ENCODE data around the gene IFIT1B.
"Not testable (repeated sequence)": the region's sequence is repeated elsewhere in the genome, so short reads cannot be mapped to it uniquely, and the experiment has no call there.

IFIT1B gene

DNA sequence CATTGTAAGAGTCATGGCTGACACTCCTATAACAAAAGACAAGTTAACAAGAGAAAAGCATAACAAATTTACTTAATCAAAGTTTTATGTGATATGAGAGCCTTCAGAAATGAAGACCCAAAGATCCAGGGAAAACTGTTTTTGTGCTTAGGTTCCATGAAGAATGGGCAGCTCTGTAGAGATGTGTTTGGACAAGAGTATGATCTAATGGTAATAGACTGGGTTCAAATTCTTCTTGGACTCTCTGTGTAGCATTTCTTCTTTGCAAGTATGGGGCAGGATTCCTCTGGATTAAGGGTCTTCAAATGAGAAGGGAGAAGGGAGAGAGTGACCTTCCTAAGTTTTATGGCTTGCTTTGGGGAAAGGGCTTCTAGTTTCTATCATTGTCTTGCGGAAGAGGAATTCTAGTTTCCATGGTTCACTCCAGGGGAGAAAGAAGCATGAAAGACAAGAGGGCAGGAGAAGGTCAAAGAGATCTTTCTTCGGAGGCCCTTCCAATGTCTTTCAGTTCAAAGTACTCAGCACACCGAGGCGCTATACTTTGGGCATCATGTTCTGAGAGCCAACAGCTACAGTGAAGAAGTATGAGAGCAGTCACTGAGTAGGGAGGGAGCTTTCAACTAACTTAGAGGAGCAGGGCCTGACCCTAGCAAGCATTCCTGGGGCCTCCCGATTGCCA is 34.6 kb upstream of the IFIT1B start:
- peaks cover 24% of the 10 kb centered on the region for H3K36me3 Mint-ChIP-seq (ENCODE audit: low read depth)
- no peak for DNase-seq
- H3K27ac Mint-ChIP-seq = no peak overlapping the region
- H3K4me3 Mint-ChIP-seq = no peak overlapping the region
- no peaks in the 10 kb centered on the region for H3K9me3 Mint-ChIP-seq
- H3K4me1 Mint-ChIP-seq (ENCODE audit: low read depth) = peaks cover 13% of the 10 kb centered on the region
- H3K27me3 Mint-ChIP-seq = peaks cover 28% of the 10 kb centered on the region

DNA sequence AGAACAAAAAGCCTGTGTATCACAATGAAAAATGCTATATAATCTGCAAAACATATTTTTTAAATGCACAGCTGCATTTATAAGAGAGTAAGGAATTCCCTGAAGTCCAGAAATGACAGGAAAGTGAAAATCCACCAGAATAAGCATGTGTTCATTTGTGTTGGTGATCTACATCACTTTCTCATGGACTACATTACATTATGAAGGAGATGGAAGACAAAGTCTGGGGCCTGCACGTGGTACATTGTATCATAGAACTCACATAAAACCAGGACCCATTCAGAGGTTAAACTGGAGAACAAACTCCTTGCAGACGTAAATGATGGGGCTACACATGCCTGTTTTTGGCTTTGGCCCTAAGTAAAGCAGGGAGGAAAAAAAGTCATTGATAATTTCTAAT is 33.7 kb upstream of the IFIT1B start:
- no peak overlapping the region for H3K4me3 Mint-ChIP-seq
- H3K9me3 Mint-ChIP-seq = no peaks in the 10 kb centered on the region
- peaks cover 12% of the 10 kb centered on the region for H3K4me1 Mint-ChIP-seq (ENCODE audit: low read depth)
- H3K27me3 Mint-ChIP-seq = peaks cover 28% of the 10 kb centered on the region
- H3K36me3 Mint-ChIP-seq (ENCODE audit: low read depth) = peaks cover 15% of the 10 kb centered on the region
- no peak overlapping the region for H3K27ac Mint-ChIP-seq
- no peak for DNase-seq

DNA sequence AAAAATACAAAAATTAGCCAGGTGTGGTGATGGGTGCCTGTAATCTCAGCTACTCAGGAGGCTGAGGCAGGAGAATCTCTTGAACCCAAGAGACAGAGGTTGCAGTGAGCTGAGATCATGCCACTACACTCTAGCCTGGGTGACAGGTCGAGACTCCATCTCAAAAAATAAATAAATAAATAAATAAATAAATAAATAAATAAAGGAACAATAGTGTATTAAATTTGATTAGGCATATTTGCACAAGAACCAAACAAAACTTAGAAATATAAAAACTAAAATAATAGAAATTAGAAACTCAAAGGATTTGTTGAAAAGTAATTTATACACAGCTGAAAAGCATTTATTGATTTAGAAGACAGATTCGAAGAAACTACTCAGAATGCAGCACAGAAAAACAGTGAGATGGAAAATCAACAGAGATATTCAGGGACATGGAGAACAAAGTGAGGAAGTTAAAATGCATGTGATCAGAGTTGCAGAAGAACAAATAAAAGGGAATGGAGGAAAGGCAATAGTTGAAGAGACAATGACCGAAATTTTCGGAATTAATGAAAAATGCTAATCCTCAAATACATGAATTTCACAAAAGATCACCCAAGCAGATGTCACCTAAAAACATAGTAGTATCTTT is 32.4 kb upstream of the IFIT1B start:
- H3K4me3 Mint-ChIP-seq = no peak overlapping the region
- no peak overlapping the region for H3K27ac Mint-ChIP-seq
- no peak for DNase-seq
- peaks cover 13% of the 10 kb centered on the region for H3K4me1 Mint-ChIP-seq (ENCODE audit: low read depth)
- H3K27me3 Mint-ChIP-seq = peaks cover 32% of the 10 kb centered on the region
- H3K36me3 Mint-ChIP-seq (ENCODE audit: low read depth) = peaks cover 5% of the 10 kb centered on the region
- no peaks in the 10 kb centered on the region for H3K9me3 Mint-ChIP-seq

GRCh38 chr10:89346405-89347254 is 31.2 kb upstream of the IFIT1B start:
- no peak for DNase-seq
- Mint-ChIP-seq H3K9me3 (no peaks in the 10 kb centered on the region), H3K4me1 (ENCODE audit: low read depth) (peaks cover 23% of the 10 kb centered on the region), H3K27ac (no peak overlapping the region), H3K36me3 (ENCODE audit: low read depth) (no peaks in the 10 kb centered on the region), H3K27me3 (peaks cover 38% of the 10 kb centered on the region), H3K4me3 (no peak overlapping the region)

DNA sequence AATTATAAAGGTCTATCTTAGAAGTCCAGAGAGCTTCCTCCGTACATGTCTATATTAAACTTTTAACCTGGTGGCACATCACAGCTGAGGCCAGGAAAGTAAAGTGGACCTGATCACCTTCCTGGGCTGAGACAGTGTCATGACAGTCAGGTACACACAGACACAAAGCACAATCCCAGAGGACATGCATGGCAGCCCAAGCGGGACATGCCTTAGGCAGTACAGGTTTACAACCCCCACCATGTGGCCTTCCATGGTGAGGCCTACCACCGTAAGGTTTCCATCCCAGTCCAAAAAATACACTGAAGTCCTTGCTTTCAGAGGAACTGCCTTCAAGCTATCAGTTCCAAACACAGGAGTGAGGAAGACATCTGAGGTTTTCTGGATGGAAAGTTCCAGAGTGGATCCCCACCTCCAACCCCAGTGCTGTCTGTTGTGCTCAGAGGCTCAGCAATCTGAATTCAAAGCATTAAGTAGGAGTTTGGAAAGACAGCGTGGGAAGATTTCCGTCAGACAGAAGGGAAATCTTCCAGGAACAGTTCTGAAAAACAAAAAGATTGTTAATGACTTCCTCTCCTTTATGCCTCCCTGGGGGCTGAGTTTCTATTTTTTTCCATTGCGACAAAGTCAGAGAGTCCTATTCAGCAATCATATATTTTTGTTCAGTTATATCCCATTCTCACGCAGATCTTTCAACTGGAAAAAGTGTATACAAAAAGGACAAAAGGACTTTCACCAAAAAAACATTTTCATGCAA is 30.0 kb upstream of the IFIT1B start:
- H3K4me3 Mint-ChIP-seq = no peak overlapping the region
- no peak overlapping the region for H3K27ac Mint-ChIP-seq
- peaks cover 30% of the 10 kb centered on the region for H3K4me1 Mint-ChIP-seq (ENCODE audit: low read depth)
- peaks cover 34% of the 10 kb centered on the region for H3K27me3 Mint-ChIP-seq
- DNase-seq = no peak
- no peaks in the 10 kb centered on the region for H3K9me3 Mint-ChIP-seq
- H3K36me3 Mint-ChIP-seq (ENCODE audit: low read depth) = no peaks in the 10 kb centered on the region

DNA sequence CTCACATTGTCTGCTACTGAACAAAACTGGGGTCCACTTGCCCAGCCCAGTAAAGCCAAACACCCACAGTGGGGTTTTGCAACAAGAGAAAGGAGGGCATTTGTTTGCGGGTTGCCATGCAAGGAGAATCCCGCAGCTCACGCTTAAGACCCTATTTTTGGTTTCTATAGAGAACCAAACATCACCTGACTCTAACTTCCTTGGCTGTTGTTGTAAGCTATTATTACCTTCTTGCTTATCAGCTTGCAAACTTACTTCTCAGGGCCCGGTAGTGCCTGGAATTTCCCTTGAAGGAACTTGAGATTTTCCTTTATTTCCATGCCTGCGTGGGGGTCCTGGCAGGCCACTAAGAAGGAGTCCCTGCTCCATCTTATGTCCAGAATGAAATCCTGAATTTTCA is 29.4 kb upstream of the IFIT1B start:
- Mint-ChIP-seq H3K4me1 (ENCODE audit: low read depth) (peaks cover 30% of the 10 kb centered on the region), H3K9me3 (peaks cover 3% of the 10 kb centered on the region), H3K27ac (no peak overlapping the region), H3K4me3 (no peak overlapping the region), H3K36me3 (ENCODE audit: low read depth) (no peaks in the 10 kb centered on the region), H3K27me3 (peaks cover 34% of the 10 kb centered on the region)
- no peak for DNase-seq

GRCh38 chr10:89348975-89349374 is 28.9 kb upstream of the IFIT1B start:
- no peak for DNase-seq
- H3K27me3 Mint-ChIP-seq = peaks cover 34% of the 10 kb centered on the region

GRCh38 chr10:89350631-89351315 is 27.1 kb upstream of the IFIT1B start:
- H3K27me3 Mint-ChIP-seq = peaks cover 30% of the 10 kb centered on the region
- H3K4me1 Mint-ChIP-seq (ENCODE audit: low read depth) = peaks cover 30% of the 10 kb centered on the region
- H3K4me3 Mint-ChIP-seq; H3K9me3 Mint-ChIP-seq; H3K27ac Mint-ChIP-seq; DNase-seq; H3K36me3 Mint-ChIP-seq (ENCODE audit: low read depth): not testable (repeated sequence)

More at GRCh38 chr10:89348975-89349374, 28.9 kb upstream of the IFIT1B start:
- Mint-ChIP-seq H3K27ac (no peak overlapping the region), H3K9me3 (peaks cover 3% of the 10 kb centered on the region), H3K36me3 (ENCODE audit: low read depth) (no peaks in the 10 kb centered on the region), H3K4me3 (no peak overlapping the region), H3K4me1 (ENCODE audit: low read depth) (peaks cover 30% of the 10 kb centered on the region)

- peaks cover 32% of the 10 kb centered on the region for H3K4me1 Mint-ChIP-seq (ENCODE audit: low read depth)
- no peak for DNase-seq
- peaks cover 3% of the 10 kb centered on the region for H3K9me3 Mint-ChIP-seq
- peaks cover 29% of the 10 kb centered on the region for H3K27me3 Mint-ChIP-seq
- H3K4me3 Mint-ChIP-seq = no peak overlapping the region
- H3K36me3 Mint-ChIP-seq (ENCODE audit: low read depth) = no peaks in the 10 kb centered on the region
- H3K27ac Mint-ChIP-seq = no peak overlapping the region
These were observed 26.5 kb upstream of the IFIT1B start for GRCh38 chr10:89351412-89351779.

DNA sequence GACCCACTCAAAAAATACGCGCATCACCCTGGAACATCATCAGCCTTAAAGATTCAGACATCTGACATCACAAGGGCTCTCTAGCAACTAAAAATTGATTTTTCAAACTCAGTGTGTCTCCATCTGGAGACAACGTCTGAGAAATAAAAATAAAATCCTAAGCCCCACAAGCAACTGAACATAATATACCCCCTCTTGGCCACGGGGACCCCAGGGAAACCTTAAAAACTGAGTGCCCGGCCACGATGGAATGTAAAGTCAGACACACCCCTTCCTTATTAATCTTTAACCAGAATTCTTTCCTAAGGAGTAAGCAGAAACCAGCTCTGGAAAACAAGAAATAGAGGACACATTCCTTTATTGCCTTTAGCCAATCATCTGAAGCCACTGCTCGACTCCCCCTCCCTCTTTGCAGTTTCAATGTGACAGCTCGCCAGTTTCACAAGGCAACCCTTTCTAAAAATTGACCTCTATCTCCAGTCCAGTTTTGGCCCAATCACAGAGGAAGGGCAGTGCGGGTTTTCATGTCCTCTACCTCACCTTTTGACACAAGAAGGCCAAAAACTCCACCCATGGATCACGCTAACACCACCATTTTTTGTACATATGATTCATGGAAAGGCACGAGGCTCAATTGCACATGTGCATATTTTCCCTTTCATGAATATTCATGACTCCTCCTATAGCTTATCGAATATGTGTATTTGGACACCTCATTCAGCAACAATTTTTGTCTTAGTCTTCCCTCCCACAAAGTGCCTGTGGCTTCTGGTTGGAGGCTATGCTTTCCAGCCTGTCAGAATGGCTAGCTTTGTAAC is 25.9 kb upstream of the IFIT1B start:
- Mint-ChIP-seq H3K4me3 (no peak overlapping the region), H3K36me3 (ENCODE audit: low read depth) (no peaks in the 10 kb centered on the region), H3K9me3 (peaks cover 3% of the 10 kb centered on the region), H3K27ac (no peak overlapping the region), H3K27me3 (peaks cover 27% of the 10 kb centered on the region), H3K4me1 (ENCODE audit: low read depth) (peaks cover 29% of the 10 kb centered on the region)
- no peak for DNase-seq

DNA sequence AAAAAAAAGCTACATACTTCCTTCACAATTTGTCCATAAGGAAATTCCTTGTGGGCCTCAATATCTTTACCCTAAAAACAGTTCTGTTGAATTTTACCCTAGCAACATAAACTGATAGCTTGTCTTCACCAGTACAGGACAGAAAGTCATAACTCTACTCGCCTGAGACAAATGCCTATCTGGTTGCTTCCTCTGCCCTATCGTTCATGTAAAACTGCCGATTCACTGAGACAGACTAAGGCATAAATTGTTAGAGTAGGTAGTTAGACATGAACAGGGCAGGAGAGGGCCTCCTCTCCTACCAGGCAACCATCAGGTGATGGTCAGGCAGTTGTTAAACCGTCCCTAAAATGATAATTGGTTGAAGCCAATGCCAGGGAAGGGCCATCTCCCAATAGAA is 25.1 kb upstream of the IFIT1B start:
- Mint-ChIP-seq H3K4me1 (ENCODE audit: low read depth) (peaks cover 25% of the 10 kb centered on the region), H3K9me3 (peaks cover 3% of the 10 kb centered on the region), H3K27me3 (peaks cover 24% of the 10 kb centered on the region), H3K27ac (no peak overlapping the region), H3K4me3 (no peak overlapping the region), H3K36me3 (ENCODE audit: low read depth) (no peaks in the 10 kb centered on the region)
- DNase-seq = no peak

GRCh38 chr10:89355394-89355931 is 22.4 kb upstream of the IFIT1B start:
- DNase-seq = no peak
- Mint-ChIP-seq H3K27ac (no peak overlapping the region), H3K27me3 (peaks cover 18% of the 10 kb centered on the region), H3K9me3 (peaks cover 3% of the 10 kb centered on the region), H3K4me3 (no peak overlapping the region), H3K4me1 (ENCODE audit: low read depth) (peaks cover 19% of the 10 kb centered on the region), H3K36me3 (ENCODE audit: low read depth) (no peaks in the 10 kb centered on the region)

DNA sequence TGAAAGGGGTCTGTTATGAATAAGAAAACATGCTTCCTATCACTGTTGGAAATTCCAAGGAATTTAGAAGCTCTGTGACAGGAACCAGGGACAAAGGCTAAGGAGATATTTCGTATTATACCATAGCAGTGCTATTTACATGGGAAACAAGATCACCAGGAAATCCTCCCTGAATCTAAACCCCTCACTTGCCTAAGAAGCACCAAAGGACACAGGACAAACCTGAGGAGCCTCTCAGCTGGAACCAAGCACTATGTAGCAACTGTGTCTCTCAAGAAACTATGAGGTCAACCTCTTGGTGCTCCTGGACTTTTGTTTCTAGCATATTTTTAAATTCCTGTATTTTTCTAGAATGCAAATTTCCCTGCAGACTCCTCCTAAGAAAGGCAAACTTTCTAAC is 20.8 kb upstream of the IFIT1B start:
- peaks cover 3% of the 10 kb centered on the region for H3K9me3 Mint-ChIP-seq
- H3K4me1 Mint-ChIP-seq (ENCODE audit: low read depth) = peaks cover 4% of the 10 kb centered on the region
- H3K27ac Mint-ChIP-seq = no peak overlapping the region
- H3K4me3 Mint-ChIP-seq = no peak overlapping the region
- H3K36me3 Mint-ChIP-seq (ENCODE audit: low read depth) = no peaks in the 10 kb centered on the region
- no peak for DNase-seq
- H3K27me3 Mint-ChIP-seq = peaks cover 14% of the 10 kb centered on the region
